ENCODE measurements around the gene ARF1. TPM values are rescaled to one million over a fixed set of nuclear protein-coding genes. Genes with fewer than 3 reads are reported as not detected.
A peak's percentile ranks its signal among the peaks of the same experiment; 100 is the strongest.

Gene ARF1
- total RNA-seq, 2 donors from 2014 or later = 478 to 512 TPM

DNA sequence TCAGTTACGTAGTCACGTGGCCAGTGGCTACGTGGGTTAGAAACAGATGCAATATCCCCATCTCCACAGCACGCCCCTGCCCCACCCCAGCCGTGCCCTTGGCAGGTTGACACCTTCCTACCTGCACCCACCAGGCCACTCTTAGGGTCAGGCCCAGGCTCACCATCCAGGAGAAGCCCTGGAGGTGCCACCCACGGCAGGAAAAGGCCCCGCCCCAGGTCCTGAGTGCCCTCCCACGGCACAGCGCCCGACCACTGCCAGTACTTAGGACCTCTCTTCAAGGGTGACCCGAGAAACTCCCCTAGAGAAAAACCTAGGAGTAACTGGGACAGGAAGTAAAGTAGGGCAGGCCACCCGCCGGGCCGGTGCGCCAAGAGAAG lies 19.1 kb downstream of the ARF1 start:
- Histone ChIP-seq H3K27ac (peak overlapping the region; percentile 89), H3K9me3 (no peaks in the 10 kb centered on the region), H3K4me3 (peak overlapping the region; percentile 64 to 96), H3K4me1 (replicated peaks) (peaks cover 3% of the 10 kb centered on the region), H3K36me3 (peaks cover 9 to 23% of the 10 kb centered on the region in 2 donors), H3K27me3 (replicated peaks; ENCODE audit: insufficient read depth) (no peaks in the 10 kb centered on the region)
- TF ChIP-seq POLR2AphosphoS5 (IDR thresholded peaks at IDR 0.05) = no peak
- TF ChIP-seq, protein P1, sequence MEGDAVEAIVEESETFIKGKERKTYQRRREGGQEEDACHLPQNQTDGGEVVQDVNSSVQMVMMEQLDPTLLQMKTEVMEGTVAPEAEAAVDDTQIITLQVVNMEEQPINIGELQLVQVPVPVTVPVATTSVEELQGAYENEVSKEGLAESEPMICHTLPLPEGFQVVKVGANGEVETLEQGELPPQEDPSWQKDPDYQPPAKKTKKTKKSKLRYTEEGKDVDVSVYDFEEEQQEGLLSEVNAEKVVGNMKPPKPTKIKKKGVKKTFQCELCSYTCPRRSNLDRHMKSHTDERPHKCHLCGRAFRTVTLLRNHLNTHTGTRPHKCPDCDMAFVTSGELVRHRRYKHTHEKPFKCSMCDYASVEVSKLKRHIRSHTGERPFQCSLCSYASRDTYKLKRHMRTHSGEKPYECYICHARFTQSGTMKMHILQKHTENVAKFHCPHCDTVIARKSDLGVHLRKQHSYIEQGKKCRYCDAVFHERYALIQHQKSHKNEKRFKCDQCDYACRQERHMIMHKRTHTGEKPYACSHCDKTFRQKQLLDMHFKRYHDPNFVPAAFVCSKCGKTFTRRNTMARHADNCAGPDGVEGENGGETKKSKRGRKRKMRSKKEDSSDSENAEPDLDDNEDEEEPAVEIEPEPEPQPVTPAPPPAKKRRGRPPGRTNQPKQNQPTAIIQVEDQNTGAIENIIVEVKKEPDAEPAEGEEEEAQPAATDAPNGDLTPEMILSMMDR (IDR thresholded peaks at IDR 0.05) = no peak
- no peak for TF ChIP-seq POLR2A (IDR thresholded peaks at IDR 0.05)
- 51% methylated on average over 15 of the region's 15 CpGs for WGBS
- intact Hi-C loops (cut with DNase I) = no loop called here
- DNase-seq (ENCODE audit: low spot score) = no peak

DNA sequence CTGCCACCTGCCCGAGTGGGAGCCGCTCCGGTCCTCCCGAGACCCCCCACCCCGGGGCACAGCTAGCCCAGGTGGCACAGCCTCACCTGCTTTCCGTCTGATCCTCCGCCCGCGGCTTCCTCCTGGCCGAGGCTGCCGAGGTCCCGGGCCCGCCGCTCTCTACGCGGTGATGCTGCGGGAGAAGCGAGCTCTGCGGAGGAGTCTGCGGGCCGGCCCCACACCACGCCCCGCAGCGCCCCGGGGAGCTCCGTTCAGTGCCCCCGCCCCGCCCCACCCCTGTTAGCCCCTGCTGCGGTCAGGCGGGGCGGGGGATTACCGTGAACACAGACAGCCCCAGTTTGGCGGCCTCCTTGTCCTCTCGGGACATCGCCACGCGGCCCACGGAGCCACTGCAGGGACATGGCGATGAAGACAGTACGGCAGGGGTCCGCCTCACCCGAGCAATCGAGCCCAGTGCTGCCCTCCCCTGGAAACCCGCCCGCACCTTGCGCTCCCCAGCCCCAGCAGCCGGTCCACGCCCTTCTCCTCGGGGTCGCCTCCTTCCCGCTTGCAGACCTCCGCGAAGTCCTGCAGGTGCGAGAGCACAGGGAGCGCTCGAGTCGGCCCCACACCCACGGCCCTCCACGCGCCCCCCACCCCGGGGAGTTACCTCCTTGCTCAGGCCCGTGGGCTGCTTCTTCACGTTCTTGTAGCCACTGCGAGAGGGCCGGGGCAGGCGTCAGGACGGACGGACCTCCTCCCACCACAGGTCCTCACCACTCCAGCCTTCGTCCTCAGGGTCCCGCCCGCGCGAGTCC lies 19.7 kb downstream of the ARF1 start:
- DNase-seq (ENCODE audit: low spot score) = no peak
- Histone ChIP-seq H3K4me1 (replicated peaks) (peaks cover 3% of the 10 kb centered on the region), H3K27me3 (replicated peaks; ENCODE audit: insufficient read depth) (no peaks in the 10 kb centered on the region), H3K36me3 (peaks cover 9 to 21% of the 10 kb centered on the region in 2 donors), H3K9me3 (no peaks in the 10 kb centered on the region), H3K27ac (peak overlapping the region; percentile 89), H3K4me3 (peak overlapping the region; percentile 64 to 96)
- TF ChIP-seq POLR2AphosphoS5 (IDR thresholded peaks at IDR 0.05) (no peak), POLR2A (IDR thresholded peaks at IDR 0.05) (no peak)
- TF ChIP-seq, protein P1 (IDR thresholded peaks at IDR 0.05) = peak in 1 of 4 experiments; percentile 14
- 7% methylated on average over 55 of the region's 73 CpGs for WGBS
- intact Hi-C loops (cut with DNase I) = no loop called here

DNA sequence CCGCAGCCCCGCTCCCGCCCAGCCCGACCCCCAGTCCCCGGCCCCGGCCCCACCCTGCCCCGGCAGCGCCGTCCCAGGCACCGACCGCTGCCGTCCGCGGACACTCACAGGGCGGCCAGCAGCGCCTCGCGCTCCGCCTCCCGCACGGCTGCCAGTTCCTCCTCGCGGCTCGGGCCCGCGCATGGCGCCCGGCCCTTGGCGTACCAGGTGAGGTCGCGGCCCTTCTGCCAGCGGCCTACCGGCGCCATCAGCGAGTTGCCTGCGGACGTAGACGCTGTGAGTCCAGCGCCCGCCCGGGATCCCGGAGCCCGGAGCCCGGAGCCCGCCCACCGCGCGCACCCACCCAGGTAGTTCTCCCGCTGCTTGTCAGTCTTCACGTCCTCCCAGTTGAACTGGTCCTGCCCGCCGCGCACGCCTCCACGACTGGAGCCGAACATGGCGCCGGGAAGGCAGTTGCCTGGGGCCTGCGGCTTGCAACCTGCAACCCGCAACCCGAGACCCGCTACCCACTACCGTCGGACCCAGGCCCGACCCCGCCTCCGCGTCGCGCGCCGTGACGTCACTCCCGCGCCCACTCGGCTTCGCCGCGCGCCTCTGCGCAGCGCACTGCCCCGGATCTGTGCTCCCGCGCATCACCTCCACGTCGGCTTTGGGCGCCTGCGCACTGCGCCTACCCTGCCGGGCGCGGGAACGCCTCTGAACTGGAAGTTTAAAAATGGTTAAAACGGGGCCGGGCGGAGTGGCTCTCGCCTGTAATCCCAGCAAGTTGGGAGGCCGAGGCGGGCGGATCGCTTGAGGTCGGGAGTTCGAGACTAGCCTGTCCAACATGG lies 20.5 kb downstream of the ARF1 start, which contains the start of gene C1orf35:
Gene C1orf35, minus strand, starts transcription at position 535 of the 830 bp plus-strand sequence. Its CDS starts 98 bp downstream, at position 437.
- peaks cover 5 to 13% of the 10 kb centered on the region in 2 donors for H3K36me3 ChIP-seq
- peaks cover 5% of the 10 kb centered on the region for H3K4me1 ChIP-seq (replicated peaks)
- intact Hi-C loops (cut with DNase I) = no loop called here

DNA sequence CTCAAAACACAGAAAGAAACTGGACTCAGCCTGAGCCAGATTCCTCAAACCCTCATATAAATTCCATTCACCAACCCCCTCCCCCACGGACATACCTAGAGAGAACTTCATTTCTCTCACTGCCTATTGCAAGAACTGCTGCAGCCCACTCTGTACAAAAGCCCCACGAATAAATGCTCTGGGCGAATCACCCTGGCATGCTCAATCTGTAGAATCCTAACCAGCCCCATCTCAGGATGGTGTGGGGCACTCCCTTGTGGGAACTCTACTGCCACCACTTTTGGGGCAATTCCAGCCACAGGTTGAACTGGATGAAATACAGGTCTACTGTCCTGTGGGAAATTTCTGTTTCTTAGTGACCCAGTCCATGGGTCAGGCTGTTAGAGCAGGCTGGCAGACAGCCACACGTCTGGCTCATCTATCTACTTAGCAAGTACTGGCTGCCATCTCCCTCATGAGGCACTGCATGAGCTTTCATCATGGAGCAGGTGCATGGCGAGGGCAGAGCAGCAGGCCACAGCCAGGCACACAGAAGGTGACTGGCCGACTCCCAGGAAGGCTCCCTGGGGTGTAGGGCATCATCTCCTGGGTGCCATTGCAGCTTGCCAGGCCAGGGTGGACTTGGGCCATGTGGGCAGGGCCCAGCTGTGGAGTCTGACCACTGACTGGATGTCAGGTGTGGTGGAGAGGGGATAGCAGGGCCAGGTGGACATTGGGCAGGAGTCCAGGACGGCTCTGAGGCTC lies 22.2 kb downstream of the ARF1 start:
- whole genome bisulfite sequencing = 59% methylated on average over 7 of the region's 7 CpGs
- TF ChIP-seq, protein P1 (IDR thresholded peaks at IDR 0.05) = no peak
- TF ChIP-seq POLR2AphosphoS5 (IDR thresholded peaks at IDR 0.05) = no peak
- no peak for TF ChIP-seq POLR2A (IDR thresholded peaks at IDR 0.05)
- no peak overlapping the region for H3K27ac ChIP-seq
- peaks cover 6% of the 10 kb centered on the region for H3K4me1 ChIP-seq (replicated peaks)
- no peak overlapping the region for H3K4me3 ChIP-seq
- H3K9me3 ChIP-seq = no peaks in the 10 kb centered on the region
- no peaks in the 10 kb centered on the region for H3K27me3 ChIP-seq (replicated peaks; ENCODE audit: insufficient read depth)
- DNase-seq (ENCODE audit: low spot score) = no peak
- H3K36me3 ChIP-seq = no peaks in the 10 kb centered on the region
- intact Hi-C loops (cut with DNase I) = loop anchor here (5.0 kb wide), 1 partner anchor 43 kb away; the partner anchor contains the start of gene GJC2

More for the DNA sequence above, 20.5 kb downstream of the ARF1 start, which contains the start of gene C1orf35:
- H3K27ac ChIP-seq = peak within 1 kb of the TSS; percentile 89
- peak; percentile 96 for TF ChIP-seq POLR2AphosphoS5 (IDR thresholded peaks at IDR 0.05)
- TF ChIP-seq POLR2A (IDR thresholded peaks at IDR 0.05) = peak; percentile 86
- TF ChIP-seq, protein P1 (IDR thresholded peaks at IDR 0.05) = peak in 2 of 4 experiments; percentile 33 to 38
- no peaks in the 10 kb centered on the region for H3K27me3 ChIP-seq (replicated peaks; ENCODE audit: insufficient read depth)
- H3K9me3 ChIP-seq = no peaks in the 10 kb centered on the region
- under 1% methylated on average over 83 of the region's 104 CpGs for WGBS
- DNase-seq (ENCODE audit: low spot score) = peak; percentile 88
- peak within 1 kb of the TSS; percentile 64 to 96 for H3K4me3 ChIP-seq
